K562 (cell line): ENCODE measurements around the gene BMI1. TPM values are rescaled to one million over a fixed set of nuclear protein-coding genes. Genes with fewer than 3 reads are reported as not detected.

Experiments
- EP400 ChIP-seq: fragments of 450-650 bp; IDR thresholded peaks from 2 replicates; pipeline ENCODE4 v1.6.1; 2017; ENCODE audit warnings: antibody characterized with exemption, mild to moderate bottlenecking, moderate library complexity
- FOXP4 ChIP-seq: sonication (generic); formaldehyde crosslinking; IDR thresholded peaks from 2 replicates; pipeline ENCODE4 v1.8.0; 2022; ENCODE audit warnings: mild to moderate bottlenecking, missing genetic modification reagents, borderline replicate concordance
- HDAC2 ChIP-seq: fragments of 450-650 bp; IDR thresholded peaks from 2 replicates; pipeline ENCODE4 v1.6.1; 2016; ENCODE audit warnings: mild to moderate bottlenecking
- MCM7 ChIP-seq, 2 experiments: fragments of 450-650 bp; IDR thresholded peaks; 2 replicates each; pipeline ENCODE4 v1.6.1; 2016 to 2018
- PHB2 ChIP-seq: fragments of 450-650 bp; IDR thresholded peaks from 2 replicates; pipeline ENCODE4 v1.6.1; 2017; ENCODE audit warnings: low read depth
- RERE ChIP-seq: sonication (generic); formaldehyde crosslinking; IDR thresholded peaks from 2 replicates; pipeline ENCODE4 v1.8.0; 2023; ENCODE audit warnings: missing genetic modification reagents, mild to moderate bottlenecking, borderline replicate concordance
- SMARCA4 ChIP-seq: fragments of 450-650 bp; IDR thresholded peaks from 2 replicates; pipeline ENCODE4 v1.6.1; 2016
- TEAD2 ChIP-seq: fragments of 450-650 bp; IDR thresholded peaks from 2 replicates; pipeline ENCODE4 v1.6.1; 2016; ENCODE audit warnings: missing genetic modification characterization, control low read depth, missing compliant biosample characterization
- ZKSCAN1 ChIP-seq: fragments of 150-350 bp; IDR thresholded peaks from 2 replicates; pipeline ENCODE4 v1.6.1; 2016; ENCODE audit warnings: low read depth, low read length
- ZNF347 ChIP-seq: fragments of 450-650 bp; formaldehyde crosslinking; IDR thresholded peaks from 2 replicates; pipeline ENCODE4 v1.4.0; 2020; ENCODE audit warnings: low read depth, mild to moderate bottlenecking, moderate library complexity
- ZNF785 ChIP-seq: fragments of 250-450 bp; sonication (Bioruptor Pico); IDR thresholded peaks from 2 replicates; pipeline ENCODE4 v1.4.0; 2020; ENCODE audit warnings: mild to moderate bottlenecking
- polyA plus RNA-seq, 8 experiments: library from polyadenylated mRNA; depleted of rRNA in 4 of 8; stranded (reverse) in 5 of 8; unstranded in 3 of 8; fragments of >200 nt; fragmentation: Nextera tagmentation in 2 of 8; fragmentation: Illumina TruSeq in 1 of 8; extraction: Ambion mirVana in 2 of 8; extraction: Trizol in 1 of 8; gene quantifications; 2 replicates each; pipeline versions ENCODE4 v1.2.1 to v1.2.3, GENCODE V29; 2011 to 2014; ENCODE audit warnings: inconsistent platforms in 1 of 8, missing spikeins in 1 of 8
- total RNA-seq, 7 experiments: library from RNA; depleted of rRNA in 6 of 7; stranded (reverse); fragments of >200 nt in 6 of 7; fragmentation: Illumina TruSeq in 2 of 7; extraction: Trizol in 2 of 7; gene quantifications; 2 replicates each; pipeline versions ENCODE4 v1.2.1 to v1.2.3, GENCODE V29; 2011 to 2021; ENCODE audit warnings: low replicate concordance in 1 of 7
- TF ChIP-seq, protein P1 (sequence below): fragments of 250-450 bp; sonication (Bioruptor Pico); IDR thresholded peaks from 2 replicates; pipeline ENCODE4 v1.9.0; 2021; ENCODE audit warnings: mild to moderate bottlenecking
- TF ChIP-seq, protein P2 (sequence below): IDR thresholded peaks from 2 replicates; pipeline ENCODE4 v1.6.1; 2011; ENCODE audit warnings: borderline replicate concordance, low read depth, mild to moderate bottlenecking, moderate library complexity, low read length; ENCODE audit not compliant: insufficient read depth, poor library complexity, severe bottlenecking

Gene BMI1
- total and polyA plus RNA-seq, 9 of the 15 experiments (the other 6 are each of a cell fraction or from before 2014, with no cell fraction given) = 21.4 to 103 (median 70.8) TPM

DNA sequence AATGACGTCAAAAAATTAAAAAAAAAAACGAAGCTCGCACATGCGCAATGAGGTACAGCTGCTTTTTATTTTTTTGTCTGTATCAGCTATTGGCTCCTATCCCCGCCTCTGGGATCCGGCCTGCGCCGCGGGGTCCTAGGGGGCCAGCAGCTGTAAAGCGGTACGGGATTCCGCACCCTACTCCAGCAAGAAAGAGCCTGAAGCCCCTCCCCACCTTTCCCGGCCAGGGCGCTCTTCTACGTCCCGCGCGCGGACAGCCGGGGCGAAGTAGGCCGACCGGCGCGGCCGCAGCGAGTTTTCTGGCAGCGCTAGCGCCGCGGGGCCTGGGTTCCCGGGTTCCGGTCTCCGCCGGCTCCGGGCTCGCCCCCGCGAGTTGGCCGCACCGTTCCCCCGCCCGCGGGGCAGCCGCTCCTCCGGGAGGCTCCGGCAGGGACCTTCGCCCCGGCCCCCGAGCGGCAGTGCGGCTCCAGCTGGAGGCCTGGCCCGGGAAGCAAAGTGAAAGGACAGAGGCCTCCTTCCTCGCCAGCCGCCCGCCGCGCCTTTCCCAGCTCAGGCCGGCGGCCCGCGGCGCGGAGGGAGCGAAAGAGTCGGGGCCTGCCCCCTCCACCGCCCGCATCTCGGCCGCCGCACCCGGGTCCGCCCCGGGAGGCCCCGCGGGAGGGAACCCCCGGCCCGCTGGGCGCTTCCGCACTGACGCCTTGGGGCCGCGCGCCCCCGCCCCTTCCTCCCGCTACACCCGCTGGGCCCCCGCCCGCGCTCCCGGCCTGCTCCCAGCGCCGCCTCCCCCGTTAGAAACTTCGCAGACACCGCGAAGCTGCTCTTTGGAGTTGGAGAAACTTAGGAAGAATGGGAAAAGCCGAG is 19.7 kb downstream of the BMI1 start (continued):
- TF ChIP-seq RERE (CRISPR knock-in tag) (no peak), PHB2 (no peak), ZNF785 (CRISPR knock-in tag) (no peak), MCM7 (IDR thresholded peaks at IDR 0.05) (no peak), TEAD2 (tag) (no peak), ZNF347 (CRISPR knock-in tag) (no peak), ZKSCAN1 (0 out of 2 replicates have a peak, but pooled peaks have one; percentile 19), SMARCA4 (no peak), HDAC2 (no peak), EP400 (peak; percentile 48), FOXP4 (CRISPR knock-in tag) (no peak; the same call in 1 of the 2 replicates)
- TF ChIP-seq, protein P1, sequence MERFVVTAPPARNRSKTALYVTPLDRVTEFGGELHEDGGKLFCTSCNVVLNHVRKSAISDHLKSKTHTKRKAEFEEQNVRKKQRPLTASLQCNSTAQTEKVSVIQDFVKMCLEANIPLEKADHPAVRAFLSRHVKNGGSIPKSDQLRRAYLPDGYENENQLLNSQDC (CRISPR knock-in tag) = no peak
- TF ChIP-seq, protein P2, sequence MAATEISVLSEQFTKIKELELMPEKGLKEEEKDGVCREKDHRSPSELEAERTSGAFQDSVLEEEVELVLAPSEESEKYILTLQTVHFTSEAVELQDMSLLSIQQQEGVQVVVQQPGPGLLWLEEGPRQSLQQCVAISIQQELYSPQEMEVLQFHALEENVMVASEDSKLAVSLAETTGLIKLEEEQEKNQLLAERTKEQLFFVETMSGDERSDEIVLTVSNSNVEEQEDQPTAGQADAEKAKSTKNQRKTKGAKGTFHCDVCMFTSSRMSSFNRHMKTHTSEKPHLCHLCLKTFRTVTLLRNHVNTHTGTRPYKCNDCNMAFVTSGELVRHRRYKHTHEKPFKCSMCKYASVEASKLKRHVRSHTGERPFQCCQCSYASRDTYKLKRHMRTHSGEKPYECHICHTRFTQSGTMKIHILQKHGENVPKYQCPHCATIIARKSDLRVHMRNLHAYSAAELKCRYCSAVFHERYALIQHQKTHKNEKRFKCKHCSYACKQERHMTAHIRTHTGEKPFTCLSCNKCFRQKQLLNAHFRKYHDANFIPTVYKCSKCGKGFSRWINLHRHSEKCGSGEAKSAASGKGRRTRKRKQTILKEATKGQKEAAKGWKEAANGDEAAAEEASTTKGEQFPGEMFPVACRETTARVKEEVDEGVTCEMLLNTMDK = no peak
